Tibial nerve (tissue), 4 donors: ENCODE results near the gene KAT7. TPM values are rescaled to one million over a fixed set of nuclear protein-coding genes. Genes with fewer than 3 reads are reported as not detected.
A peak's percentile ranks its signal among the peaks of the same experiment; 100 is the strongest.

Source experiments
- DNase-seq, 2 donors: peaks; one replicate each; pipeline ENCODE4 v3.0.0-alpha.2; 2019; ENCODE audit warnings: low spot score in 2 of 2
- H3K27ac ChIP-seq, 4 donors: fragments of 200-600 bp; sonication (generic) in 3 of 4; one replicate each; pipeline ENCODE4 v1.5.1; 2017 to 2019; ENCODE audit warnings: mild to moderate bottlenecking in 1 of 4
- H3K27me3 ChIP-seq, 2 donors: fragments of 200-600 bp; sonication (generic) in 1 of 2; one replicate each; pipeline versions ENCODE4 v1.5.1 to v1.6.0; 2017 to 2019
- H3K36me3 ChIP-seq, 3 donors: fragments of 200-600 bp; sonication (generic); one replicate each; pipeline ENCODE4 v1.5.1; 2018 to 2019
- H3K4me1 ChIP-seq, 4 donors: fragments of 200-600 bp; sonication (generic) in 3 of 4; one replicate each; pipeline ENCODE4 v1.5.1; 2017 to 2019
- H3K4me3 ChIP-seq, 4 donors: fragments of 200-600 bp; sonication (generic) in 3 of 4; one replicate each; pipeline ENCODE4 v1.5.1; 2017 to 2019; ENCODE audit warnings: mild to moderate bottlenecking in 1 of 4, moderate library complexity in 1 of 4
- H3K9me3 ChIP-seq, 4 donors: fragments of 200-600 bp; sonication (generic) in 3 of 4; one replicate each; pipeline ENCODE4 v1.5.1; 2017 to 2019
- EP300 ChIP-seq, 2 donors: sonication (generic); formaldehyde crosslinking; IDR thresholded peaks; one replicate each; pipeline ENCODE4 v1.6.1; 2017; ENCODE audit warnings: antibody characterized with exemption in 2 of 2, mild to moderate bottlenecking in 1 of 2
- POLR2A ChIP-seq, 2 donors: fragments of 450-650 bp; IDR thresholded peaks; one replicate each; pipeline ENCODE4 v1.6.1; 2017; ENCODE audit warnings: antibody characterized with exemption in 2 of 2, mild to moderate bottlenecking in 2 of 2, moderate library complexity in 2 of 2
- WGBS, 2 donors: methylation state at CpG; one replicate each; pipeline ENCODE4 v1.1.5; 2018; 5-methylcytosine and 5-hydroxymethylcytosine counted together
- total RNA-seq, 4 donors: library from RNA; depleted of rRNA; stranded (reverse); fragments of >200 nt; gene quantifications; one replicate each; pipeline ENCODE4 v1.1.0, GENCODE V29; 2016
- TF ChIP-seq, protein P1 (sequence below), 5 experiments: fragments of 200-600 bp in 3 of 5; fragments of 450-650 bp in 2 of 5; sonication (generic) in 3 of 5; IDR thresholded peaks; one replicate each; pipeline ENCODE4 v1.5.1; 2016 to 2019; ENCODE audit warnings: antibody characterized with exemption in 5 of 5, mild to moderate bottlenecking in 3 of 5, moderate library complexity in 2 of 5

Gene KAT7
- total RNA-seq, 4 donors from 2014 or later, result 31.6 to 45.6 (median 42.0) TPM

DNA sequence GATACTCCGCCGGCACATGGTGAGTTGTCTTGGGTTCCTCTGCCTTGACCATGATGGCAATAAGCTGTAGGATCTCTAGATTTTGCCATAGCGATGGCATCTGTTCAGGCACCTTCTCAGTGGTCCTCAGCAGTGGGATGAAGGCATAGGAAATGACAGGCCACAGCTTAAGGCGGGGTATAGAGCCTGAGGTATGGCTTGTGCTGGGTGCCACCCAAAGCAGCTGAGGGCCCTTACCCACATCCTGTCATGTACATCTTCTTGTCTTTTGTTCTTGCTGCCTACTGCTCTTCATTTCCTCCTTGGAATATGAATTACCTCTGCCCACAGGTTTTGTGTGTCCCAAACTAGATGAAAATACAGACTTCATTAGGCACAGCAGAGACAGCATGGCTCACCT lies 29.5 kb downstream of the KAT7 start:
- peaks cover 0 to 51% (median 4%) of the 10 kb centered on the region in 3 donors for H3K36me3 ChIP-seq
- peaks cover 0 to 57% (median 20%) of the 10 kb centered on the region in 4 donors for H3K4me1 ChIP-seq
- H3K4me3 ChIP-seq, result no peak overlapping the region
- no peak for DNase-seq
- H3K27ac ChIP-seq, result peak overlapping the region in 1 of 4 donors; percentile 78
- no peaks in the 10 kb centered on the region for H3K9me3 ChIP-seq
- WGBS, 2 donors, result 89 to 93% methylated on average over 4 of the region's 4 CpGs
- no peak for TF ChIP-seq EP300 (IDR thresholded peaks at IDR 0.05)
- no peak for TF ChIP-seq POLR2A (IDR thresholded peaks at IDR 0.05)
- TF ChIP-seq, protein P1, sequence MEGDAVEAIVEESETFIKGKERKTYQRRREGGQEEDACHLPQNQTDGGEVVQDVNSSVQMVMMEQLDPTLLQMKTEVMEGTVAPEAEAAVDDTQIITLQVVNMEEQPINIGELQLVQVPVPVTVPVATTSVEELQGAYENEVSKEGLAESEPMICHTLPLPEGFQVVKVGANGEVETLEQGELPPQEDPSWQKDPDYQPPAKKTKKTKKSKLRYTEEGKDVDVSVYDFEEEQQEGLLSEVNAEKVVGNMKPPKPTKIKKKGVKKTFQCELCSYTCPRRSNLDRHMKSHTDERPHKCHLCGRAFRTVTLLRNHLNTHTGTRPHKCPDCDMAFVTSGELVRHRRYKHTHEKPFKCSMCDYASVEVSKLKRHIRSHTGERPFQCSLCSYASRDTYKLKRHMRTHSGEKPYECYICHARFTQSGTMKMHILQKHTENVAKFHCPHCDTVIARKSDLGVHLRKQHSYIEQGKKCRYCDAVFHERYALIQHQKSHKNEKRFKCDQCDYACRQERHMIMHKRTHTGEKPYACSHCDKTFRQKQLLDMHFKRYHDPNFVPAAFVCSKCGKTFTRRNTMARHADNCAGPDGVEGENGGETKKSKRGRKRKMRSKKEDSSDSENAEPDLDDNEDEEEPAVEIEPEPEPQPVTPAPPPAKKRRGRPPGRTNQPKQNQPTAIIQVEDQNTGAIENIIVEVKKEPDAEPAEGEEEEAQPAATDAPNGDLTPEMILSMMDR (IDR thresholded peaks at IDR 0.05), result no peak
- H3K27me3 ChIP-seq, result no peaks in the 10 kb centered on the region

DNA sequence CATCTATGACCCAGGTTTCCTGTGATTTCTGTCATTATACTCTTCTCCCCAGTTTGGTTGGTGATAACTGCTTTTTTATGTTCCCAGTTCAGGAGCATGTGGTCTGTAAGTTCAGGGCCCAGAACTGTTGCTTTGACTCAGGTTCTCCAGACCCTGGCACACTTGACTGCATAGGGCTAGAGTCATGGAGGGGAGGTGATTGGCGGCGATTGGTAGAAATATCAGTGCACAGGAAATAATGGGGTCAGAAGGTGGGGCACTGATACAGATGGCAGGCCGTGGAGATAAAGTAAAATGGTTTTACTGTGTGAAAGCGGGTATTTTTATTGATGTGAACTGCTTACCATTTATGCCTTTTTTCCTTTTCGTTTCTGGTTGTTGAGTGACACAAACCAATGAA lies 30.7 kb downstream of the KAT7 start:
- H3K27me3 ChIP-seq, result no peaks in the 10 kb centered on the region
- no peaks in the 10 kb centered on the region for H3K9me3 ChIP-seq
- TF ChIP-seq, protein P1 (IDR thresholded peaks at IDR 0.05), result no peak
- TF ChIP-seq POLR2A (IDR thresholded peaks at IDR 0.05), result no peak
- no peak for TF ChIP-seq EP300 (IDR thresholded peaks at IDR 0.05)
- H3K4me1 ChIP-seq, result peaks cover 0 to 50% (median 19%) of the 10 kb centered on the region in 4 donors
- 85% methylated on average over 5 of the region's 5 CpGs for WGBS, 2 donors
- DNase-seq, result no peak
- peaks cover 0 to 58% (median 4%) of the 10 kb centered on the region in 3 donors for H3K36me3 ChIP-seq
- H3K27ac ChIP-seq, result no peak overlapping the region
- no peak overlapping the region for H3K4me3 ChIP-seq

DNA sequence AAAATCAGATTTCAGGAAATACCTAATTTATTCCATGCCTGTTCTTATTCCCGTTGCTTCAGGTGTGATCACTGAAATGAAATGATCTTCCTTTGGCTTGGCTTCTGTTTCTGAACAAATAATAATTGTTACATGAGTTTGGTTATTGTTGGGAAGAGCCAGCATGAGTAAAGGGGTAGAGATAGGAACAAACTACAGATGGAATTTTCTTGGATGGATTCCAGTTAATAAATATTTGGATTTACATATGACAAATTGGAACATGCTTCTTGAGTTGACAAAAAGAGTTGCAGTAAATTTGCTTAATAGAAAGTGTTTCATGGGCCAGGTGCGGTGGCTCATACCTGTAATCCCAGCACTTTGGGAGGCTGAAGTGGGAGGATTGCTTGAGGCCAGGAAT lies 31.2 kb downstream of the KAT7 start:
- 95% methylated on average over 2 of the region's 2 CpGs for WGBS, 2 donors
- no peak for DNase-seq
- H3K4me1 ChIP-seq, result peaks cover 0 to 44% (median 14%) of the 10 kb centered on the region in 4 donors

DNA sequence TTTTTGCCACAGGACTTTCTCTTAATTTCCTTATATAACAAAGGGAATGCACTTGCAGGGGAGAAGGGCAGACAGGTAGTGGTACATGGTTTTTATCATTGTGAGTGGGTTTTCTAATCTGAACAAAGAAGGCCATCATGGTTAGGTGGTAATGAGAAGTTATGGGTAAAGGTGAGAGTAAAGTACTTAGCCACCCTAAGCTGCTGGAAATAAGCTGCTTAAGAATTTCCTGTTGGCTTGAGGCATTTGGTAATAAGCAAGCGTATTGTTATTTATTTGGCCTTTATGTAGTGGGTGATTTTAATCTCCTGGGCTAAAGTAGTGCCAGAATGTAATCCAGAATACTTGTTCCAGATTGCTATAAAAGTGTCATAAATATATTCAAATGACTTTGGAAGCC lies 32.3 kb downstream of the KAT7 start:
- Histone ChIP-seq H3K4me1 (peaks cover 0 to 33% (median 8%) of the 10 kb centered on the region in 4 donors), H3K27me3 (no peaks in the 10 kb centered on the region), H3K9me3 (no peaks in the 10 kb centered on the region), H3K27ac (no peak overlapping the region), H3K4me3 (no peak overlapping the region), H3K36me3 (peaks cover 0 to 72% (median 4%) of the 10 kb centered on the region in 3 donors)
- 77 to 80% methylated on average over 1 of the region's 1 CpG for WGBS, 2 donors
- TF ChIP-seq, protein P1 (IDR thresholded peaks at IDR 0.05), result no peak
- TF ChIP-seq EP300 (IDR thresholded peaks at IDR 0.05), result no peak
- no peak for TF ChIP-seq POLR2A (IDR thresholded peaks at IDR 0.05)
- DNase-seq, result no peak

More for the DNA sequence above, 31.2 kb downstream of the KAT7 start:
- Histone ChIP-seq H3K9me3 (no peaks in the 10 kb centered on the region), H3K4me3 (no peak overlapping the region), H3K36me3 (peaks cover 0 to 62% (median 4%) of the 10 kb centered on the region in 3 donors), H3K27ac (no peak overlapping the region), H3K27me3 (no peaks in the 10 kb centered on the region)
- TF ChIP-seq, protein P1 (IDR thresholded peaks at IDR 0.05), result no peak
- TF ChIP-seq POLR2A (IDR thresholded peaks at IDR 0.05), result no peak

DNA sequence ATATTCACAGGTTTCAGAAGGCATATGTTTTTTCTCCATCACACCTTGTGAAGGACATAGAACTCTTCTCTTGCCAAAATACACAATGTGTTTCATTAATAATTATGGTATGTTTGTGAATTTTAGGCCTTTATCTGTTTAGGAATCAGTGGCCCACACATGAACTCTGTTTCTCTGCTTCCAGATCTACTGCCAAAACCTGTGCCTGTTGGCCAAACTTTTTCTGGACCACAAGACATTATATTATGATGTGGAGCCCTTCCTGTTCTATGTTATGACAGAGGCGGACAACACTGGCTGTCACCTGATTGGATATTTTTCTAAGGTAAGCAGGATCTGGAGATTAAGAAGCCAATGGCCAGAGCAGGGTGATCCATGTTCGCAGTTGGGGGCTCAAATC lies 33.0 kb downstream of the KAT7 start:
- no peaks in the 10 kb centered on the region for H3K27me3 ChIP-seq
- H3K4me1 ChIP-seq, result peaks cover 0 to 26% (median 5%) of the 10 kb centered on the region in 4 donors
- DNase-seq, result no peak
- WGBS, 2 donors, result 94 to 97% methylated on average over 2 of the region's 2 CpGs
- no peak overlapping the region for H3K4me3 ChIP-seq
- H3K9me3 ChIP-seq, result no peaks in the 10 kb centered on the region
- H3K36me3 ChIP-seq, result peaks cover 1 to 78% (median 4%) of the 10 kb centered on the region in 3 donors
- no peak overlapping the region for H3K27ac ChIP-seq
- TF ChIP-seq EP300 (IDR thresholded peaks at IDR 0.05) (no peak), POLR2A (IDR thresholded peaks at IDR 0.05) (no peak)
- TF ChIP-seq, protein P1 (IDR thresholded peaks at IDR 0.05), result no peak
